Rectal smooth muscle tissue (tissue), 1 donor: ENCODE data around the gene ABL1.

ENCODE experiments used
- H3K27ac ChIP-seq: one replicate; pipeline ENCODE4 v1.7.0; 2013; ENCODE audit warnings: low read depth, low read length, inconsistent platforms
- H3K27me3 ChIP-seq: one replicate; pipeline ENCODE4 v1.7.0; 2013; ENCODE audit warnings: low read length; ENCODE audit not compliant: control insufficient read depth, insufficient read depth
- H3K36me3 ChIP-seq: one replicate; pipeline ENCODE4 v1.7.0; 2013; ENCODE audit warnings: low read length; ENCODE audit not compliant: control insufficient read depth, insufficient read depth
- H3K4me1 ChIP-seq: one replicate; pipeline ENCODE4 v1.7.0; 2013; ENCODE audit warnings: low read length; ENCODE audit not compliant: control insufficient read depth, insufficient read depth
- H3K4me3 ChIP-seq: one replicate; pipeline ENCODE4 v1.7.0; 2013; ENCODE audit warnings: low read length
- H3K9ac ChIP-seq: one replicate; pipeline ENCODE4 v1.7.0; 2013; ENCODE audit warnings: low read length

The ABL1 gene

GRCh38 chr9:130927995-130928900 lies 93.2 kb downstream of the ABL1 start:
- Histone ChIP-seq H3K9ac (no peak overlapping the region), H3K27ac (no peak overlapping the region), H3K4me1 (no peaks in the 10 kb centered on the region), H3K27me3 (no peaks in the 10 kb centered on the region), H3K4me3 (no peak overlapping the region), H3K36me3 (no peaks in the 10 kb centered on the region)

- H3K4me3 ChIP-seq = no peak overlapping the region
- no peak overlapping the region for H3K9ac ChIP-seq
- H3K36me3 ChIP-seq = no peaks in the 10 kb centered on the region
- no peaks in the 10 kb centered on the region for H3K4me1 ChIP-seq
- no peak overlapping the region for H3K27ac ChIP-seq
- no peaks in the 10 kb centered on the region for H3K27me3 ChIP-seq
Measured at GRCh38 chr9:130929571-130930038, 94.6 kb downstream of the ABL1 start.

GRCh38 chr9:130930132-130930803 lies 95.2 kb downstream of the ABL1 start:
- Histone ChIP-seq H3K9ac (no peak overlapping the region), H3K27ac (no peak overlapping the region), H3K4me1 (no peaks in the 10 kb centered on the region), H3K4me3 (no peak overlapping the region), H3K27me3 (no peaks in the 10 kb centered on the region), H3K36me3 (no peaks in the 10 kb centered on the region)

GRCh38 chr9:130930804-130931349 lies 95.8 kb downstream of the ABL1 start:
- H3K27me3 ChIP-seq = no peaks in the 10 kb centered on the region
- no peak overlapping the region for H3K27ac ChIP-seq
- H3K36me3 ChIP-seq = no peaks in the 10 kb centered on the region
- no peaks in the 10 kb centered on the region for H3K4me1 ChIP-seq
- no peak overlapping the region for H3K4me3 ChIP-seq
- no peak overlapping the region for H3K9ac ChIP-seq

GRCh38 chr9:130931508-130932254 lies 96.6 kb downstream of the ABL1 start:
- Histone ChIP-seq H3K27ac (no peak overlapping the region), H3K9ac (no peak overlapping the region), H3K27me3 (peaks cover 2% of the 10 kb centered on the region), H3K36me3 (no peaks in the 10 kb centered on the region), H3K4me3 (no peak overlapping the region), H3K4me1 (no peaks in the 10 kb centered on the region)

GRCh38 chr9:130932255-130933079 lies 97.4 kb downstream of the ABL1 start:
- no peaks in the 10 kb centered on the region for H3K36me3 ChIP-seq
- no peak overlapping the region for H3K27ac ChIP-seq
- H3K9ac ChIP-seq = no peak overlapping the region
- peaks cover 6% of the 10 kb centered on the region for H3K27me3 ChIP-seq
- no peaks in the 10 kb centered on the region for H3K4me1 ChIP-seq
- no peak overlapping the region for H3K4me3 ChIP-seq

- Histone ChIP-seq H3K27me3 (peaks cover 12% of the 10 kb centered on the region), H3K27ac (no peak overlapping the region), H3K9ac (no peak overlapping the region), H3K4me3 (no peak overlapping the region), H3K4me1 (no peaks in the 10 kb centered on the region), H3K36me3 (no peaks in the 10 kb centered on the region)
Measured at GRCh38 chr9:130933114-130934046, 98.3 kb downstream of the ABL1 start.

- Histone ChIP-seq H3K27me3 (peaks cover 12% of the 10 kb centered on the region), H3K27ac (no peak overlapping the region), H3K4me3 (no peak overlapping the region), H3K36me3 (no peaks in the 10 kb centered on the region), H3K4me1 (no peaks in the 10 kb centered on the region), H3K9ac (no peak overlapping the region)
Measured at GRCh38 chr9:130934246-130934645, 99.2 kb downstream of the ABL1 start.

GRCh38 chr9:130934702-130935647 lies 99.9 kb downstream of the ABL1 start:
- no peak overlapping the region for H3K4me3 ChIP-seq
- H3K27me3 ChIP-seq = peaks cover 12% of the 10 kb centered on the region
- no peak overlapping the region for H3K27ac ChIP-seq
- no peaks in the 10 kb centered on the region for H3K36me3 ChIP-seq
- no peak overlapping the region for H3K9ac ChIP-seq
- no peaks in the 10 kb centered on the region for H3K4me1 ChIP-seq

- Histone ChIP-seq H3K4me1 (no peaks in the 10 kb centered on the region), H3K36me3 (no peaks in the 10 kb centered on the region), H3K27ac (no peak overlapping the region), H3K9ac (no peak overlapping the region), H3K27me3 (peaks cover 17% of the 10 kb centered on the region), H3K4me3 (no peak overlapping the region)
Measured at GRCh38 chr9:130935648-130936271, 100.7 kb downstream of the ABL1 start.
